GDM1 (cell line): ENCODE results near the gene CELF4.

Experiments
- DNase-seq: peaks from one replicate; lab custom pipeline; 2025; lab: John Stamatoyannopoulos, UW

Gene CELF4

GRCh38 chr18:37253394-37254235 lies 312.0 kb downstream of the CELF4 start:
- DNase-seq = no peak

GRCh38 chr18:37252854-37253393 lies 312.7 kb downstream of the CELF4 start:
- DNase-seq = no peak

GRCh38 chr18:37252342-37252741 lies 313.3 kb downstream of the CELF4 start:
- no peak for DNase-seq

- DNase-seq = no peak
Observed at GRCh38 chr18:37251679-37252078, 313.9 kb downstream of the CELF4 start.

- no peak for DNase-seq
Observed at GRCh38 chr18:37249895-37250618, 315.5 kb downstream of the CELF4 start.

- no peak for DNase-seq
Observed at GRCh38 chr18:37249171-37249886, 316.3 kb downstream of the CELF4 start.

- DNase-seq = no peak
Observed at GRCh38 chr18:37248281-37248680, 317.3 kb downstream of the CELF4 start.

- no peak for DNase-seq
Observed at GRCh38 chr18:37247497-37248161, 318.0 kb downstream of the CELF4 start.

- DNase-seq = no peak
Observed at GRCh38 chr18:37246779-37247340, 318.7 kb downstream of the CELF4 start.

- DNase-seq = no peak
Observed at GRCh38 chr18:37244618-37245017, 321.0 kb downstream of the CELF4 start.

- DNase-seq = no peak
Observed at GRCh38 chr18:37243741-37244140, 321.9 kb downstream of the CELF4 start.

- DNase-seq = no peak
Observed at GRCh38 chr18:37242826-37243560, 322.6 kb downstream of the CELF4 start.

- no peak for DNase-seq
Observed at GRCh38 chr18:37242091-37242490, 323.5 kb downstream of the CELF4 start.

- no peak for DNase-seq
Observed at GRCh38 chr18:37238282-37239108, 327.1 kb downstream of the CELF4 start.

GRCh38 chr18:37235583-37235982 lies 330.0 kb downstream of the CELF4 start:
- no peak for DNase-seq

GRCh38 chr18:37231251-37231650 lies 334.3 kb downstream of the CELF4 start:
- DNase-seq = no peak

GRCh38 chr18:37230768-37231167 lies 334.8 kb downstream of the CELF4 start:
- DNase-seq = no peak

- no peak for DNase-seq
Observed at GRCh38 chr18:37225279-37225678, 340.3 kb downstream of the CELF4 start.

- no peak for DNase-seq
Observed at GRCh38 chr18:37222999-37223378, 342.6 kb downstream of the CELF4 start.
